Measurements from ENCODE around the gene MAPK10. TPM values are rescaled to one million over a fixed set of nuclear protein-coding genes. Genes with fewer than 3 reads are reported as not detected.

Gene MAPK10
- total and polyA plus RNA-seq, 4 donors: 0.82 to 3.6 (median 2.3) TPM

- Histone ChIP-seq H3K9ac (ENCODE audit: low read depth in 1 of 2, low read length in 2 of 2) (no peak overlapping the region), H3K4me1 (ENCODE audit: control insufficient read depth in 4 of 4, insufficient read depth in 4 of 4, low read length in 3 of 4) (no peaks in the 10 kb centered on the region), H3K27me3 (ENCODE audit: control insufficient read depth in 4 of 4, insufficient read depth in 4 of 4, low read length in 3 of 4) (peaks cover 0 to 4% (median 3%) of the 10 kb centered on the region in 4 donors), H3K27ac (ENCODE audit: low read depth in 1 of 2, low read length in 2 of 2) (no peak overlapping the region), H3K4me3 (ENCODE audit: low read depth in 1 of 3, low read length in 3 of 3) (no peak overlapping the region), H3K9me3 (ENCODE audit: control insufficient read depth in 4 of 4, low read length in 3 of 4) (no peaks in the 10 kb centered on the region), H3K36me3 (ENCODE audit: control insufficient read depth in 4 of 4, insufficient read depth in 3 of 4, low read depth in 1 of 4, low read length in 3 of 4) (no peaks in the 10 kb centered on the region)
- TF ChIP-seq RAD21 (IDR thresholded peaks at IDR 0.05) (no peak), YY1 (IDR thresholded peaks at IDR 0.05) (no peak), HNF4A (conservative IDR thresholded peaks at IDR 0.05) (no peak), SP1 (IDR thresholded peaks at IDR 0.05) (no peak)
- WGBS: 79% methylated on average over 4 of the region's 4 CpGs
- no peak for DNase-seq (ENCODE audit: low spot score)
Observed at GRCh38 chr4:86356425-86357210, 3.2 kb downstream of the MAPK10 start.

- TF ChIP-seq FOXA1 (IDR thresholded peaks at IDR 0.05) (no peak), HNF4G (IDR thresholded peaks at IDR 0.05) (no peak), ZBTB33 (IDR thresholded peaks at IDR 0.05) (no peak), FOXA2 (IDR thresholded peaks at IDR 0.05) (no peak), GABPA (IDR thresholded peaks at IDR 0.05 in 1 of 2, conservative IDR thresholded peaks at IDR 0.05 in 1 of 2) (no peak), HNF4A (conservative IDR thresholded peaks at IDR 0.05) (no peak), ATF3 (IDR thresholded peaks at IDR 0.05) (no peak), RXRA (IDR thresholded peaks at IDR 0.05) (no peak), RAD21 (IDR thresholded peaks at IDR 0.05) (no peak), CTCF (IDR thresholded peaks at IDR 0.05; ENCODE audit: low read depth, low read length, missing input control) (no peak), EGR1 (IDR thresholded peaks at IDR 0.05; ENCODE audit: low read depth in 2 of 2) (no peak), SP1 (IDR thresholded peaks at IDR 0.05) (no peak), YY1 (IDR thresholded peaks at IDR 0.05) (no peak), TAF1 (conservative IDR thresholded peaks at IDR 0.05) (no peak), JUND (IDR thresholded peaks at IDR 0.05) (no peak), MAX (IDR thresholded peaks at IDR 0.05) (no peak), REST (IDR thresholded peaks at IDR 0.05) (no peak), NR2F2 (IDR thresholded peaks at IDR 0.05) (no peak)
- H3K27me3 ChIP-seq (ENCODE audit: control insufficient read depth in 4 of 4, insufficient read depth in 4 of 4, low read length in 3 of 4): peaks cover 0 to 2% (median under 1%) of the 10 kb centered on the region in 4 donors
- 65% methylated on average over 2 of the region's 2 CpGs for WGBS
- no peaks in the 10 kb centered on the region for H3K4me1 ChIP-seq (ENCODE audit: control insufficient read depth in 4 of 4, insufficient read depth in 4 of 4, low read length in 3 of 4)
- no peak overlapping the region for H3K9ac ChIP-seq (ENCODE audit: low read depth in 1 of 2, low read length in 2 of 2)
- H3K4me3 ChIP-seq (ENCODE audit: low read depth in 1 of 3, low read length in 3 of 3): no peak overlapping the region
- no peak for DNase-seq (ENCODE audit: low spot score)
- no peaks in the 10 kb centered on the region for H3K9me3 ChIP-seq (ENCODE audit: control insufficient read depth in 4 of 4, low read length in 3 of 4)
- H3K27ac ChIP-seq (ENCODE audit: low read depth in 1 of 2, low read length in 2 of 2): no peak overlapping the region
- no peaks in the 10 kb centered on the region for H3K36me3 ChIP-seq (ENCODE audit: control insufficient read depth in 4 of 4, insufficient read depth in 3 of 4, low read depth in 1 of 4, low read length in 3 of 4)
Observed at GRCh38 chr4:86354390-86354789, 5.5 kb downstream of the MAPK10 start.

Measured in liver (tissue), 9 donors.